Activated T-helper 1 cell treated with anti-CD3 and anti-CD28 coated beads, Interleukin-2, amount 50 U/mL, for 16 hours (primary cell): ENCODE data around the gene C1orf159.
"Not testable (repeated sequence)": the region's sequence is repeated elsewhere in the genome, so short reads cannot be mapped to it uniquely, and the experiment has no call there.

Source experiments
- DNase-seq, 2 donors: peaks; one replicate each; pipeline ENCODE4 v3.0.0-alpha.2; 2020; ENCODE audit warnings: low read depth in 1 of 2, low spot score in 1 of 2

The C1orf159 gene

GRCh38 chr1:1082239-1082775 is 33.6 kb downstream of the C1orf159 start:
- DNase-seq: no peak

GRCh38 chr1:1081311-1082238 is 34.3 kb downstream of the C1orf159 start:
- DNase-seq: no peak

GRCh38 chr1:1080951-1081310 is 35.0 kb downstream of the C1orf159 start:
- DNase-seq: no peak

- peak in 1 of 2 donors; percentile 1 for DNase-seq
Measured at GRCh38 chr1:1080122-1080757, 35.6 kb downstream of the C1orf159 start.

- DNase-seq: peak in 1 of 2 donors; percentile 3
Measured at GRCh38 chr1:1079408-1080121, 36.3 kb downstream of the C1orf159 start.

- not testable (repeated sequence) for DNase-seq
Measured at GRCh38 chr1:1077396-1077795, 38.5 kb downstream of the C1orf159 start.

- DNase-seq: no peak
Measured at GRCh38 chr1:1075148-1075935, 40.5 kb downstream of the C1orf159 start.

GRCh38 chr1:1074631-1075147 is 41.2 kb downstream of the C1orf159 start:
- DNase-seq: no peak

GRCh38 chr1:1073743-1074587 is 41.9 kb downstream of the C1orf159 start, which contains the start of gene RNF223:
RNF223 (minus strand) TSS chr1:1074306; CDS start chr1:1072566, 1,740 bp downstream.
- no peak for DNase-seq

GRCh38 chr1:1072849-1073742 is 42.8 kb downstream of the C1orf159 start:
- no peak for DNase-seq

GRCh38 chr1:1072299-1072848 is 43.5 kb downstream of the C1orf159 start:
- DNase-seq: no peak

GRCh38 chr1:1071486-1072298 is 44.2 kb downstream of the C1orf159 start:
- DNase-seq: no peak

GRCh38 chr1:1069711-1070676 is 45.9 kb downstream of the C1orf159 start:
- DNase-seq: no peak

- peak; percentile 86 to 87 for DNase-seq
Measured at GRCh38 chr1:1069056-1069710, 46.7 kb downstream of the C1orf159 start.

GRCh38 chr1:1068517-1069055 is 47.3 kb downstream of the C1orf159 start:
- peak; percentile 22 to 35 for DNase-seq
